Measurements from ENCODE around the gene CHGA.

DNA sequence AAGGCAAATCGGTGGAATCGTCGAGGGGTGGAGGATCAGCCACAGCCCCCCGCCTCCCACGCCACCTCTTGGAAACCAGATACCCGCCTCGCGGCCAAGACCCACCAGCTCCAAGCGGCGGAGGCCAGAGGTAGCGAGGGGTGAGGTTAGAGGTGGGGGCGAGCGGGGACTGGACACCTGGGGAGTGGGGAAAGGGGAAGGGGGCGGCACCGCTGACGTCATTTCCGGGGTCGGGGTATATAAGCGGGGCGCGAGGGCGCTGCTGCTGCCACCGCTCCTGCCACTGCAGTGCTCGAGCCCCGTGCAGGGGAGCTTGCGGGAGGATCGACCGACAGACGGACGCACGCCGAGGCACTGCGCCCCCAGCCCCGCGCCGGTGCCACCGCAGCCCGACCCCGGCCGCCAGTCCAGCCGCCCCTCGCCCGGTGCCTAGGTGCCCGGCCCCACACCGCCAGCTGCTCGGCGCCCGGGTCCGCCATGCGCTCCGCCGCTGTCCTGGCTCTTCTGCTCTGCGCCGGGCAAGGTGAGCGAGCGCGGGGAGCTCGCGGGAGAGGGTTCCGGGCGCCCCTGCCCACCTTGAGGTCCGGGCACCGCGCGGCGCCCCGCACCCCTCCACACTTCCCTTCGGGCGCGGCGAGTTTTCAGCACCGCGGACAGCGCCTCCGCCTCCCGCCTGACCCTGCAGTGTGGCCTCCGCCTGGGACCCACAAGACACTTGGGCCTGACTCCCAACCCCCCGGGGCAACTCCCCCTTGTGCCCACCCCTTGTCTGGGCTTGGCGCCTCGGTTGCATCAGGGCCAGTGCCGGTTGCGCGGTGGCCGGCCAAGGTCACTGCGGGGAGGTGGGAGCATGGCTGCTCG, at the start of gene CHGA:
- TF ChIP-seq, protein P1, sequence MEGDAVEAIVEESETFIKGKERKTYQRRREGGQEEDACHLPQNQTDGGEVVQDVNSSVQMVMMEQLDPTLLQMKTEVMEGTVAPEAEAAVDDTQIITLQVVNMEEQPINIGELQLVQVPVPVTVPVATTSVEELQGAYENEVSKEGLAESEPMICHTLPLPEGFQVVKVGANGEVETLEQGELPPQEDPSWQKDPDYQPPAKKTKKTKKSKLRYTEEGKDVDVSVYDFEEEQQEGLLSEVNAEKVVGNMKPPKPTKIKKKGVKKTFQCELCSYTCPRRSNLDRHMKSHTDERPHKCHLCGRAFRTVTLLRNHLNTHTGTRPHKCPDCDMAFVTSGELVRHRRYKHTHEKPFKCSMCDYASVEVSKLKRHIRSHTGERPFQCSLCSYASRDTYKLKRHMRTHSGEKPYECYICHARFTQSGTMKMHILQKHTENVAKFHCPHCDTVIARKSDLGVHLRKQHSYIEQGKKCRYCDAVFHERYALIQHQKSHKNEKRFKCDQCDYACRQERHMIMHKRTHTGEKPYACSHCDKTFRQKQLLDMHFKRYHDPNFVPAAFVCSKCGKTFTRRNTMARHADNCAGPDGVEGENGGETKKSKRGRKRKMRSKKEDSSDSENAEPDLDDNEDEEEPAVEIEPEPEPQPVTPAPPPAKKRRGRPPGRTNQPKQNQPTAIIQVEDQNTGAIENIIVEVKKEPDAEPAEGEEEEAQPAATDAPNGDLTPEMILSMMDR (IDR thresholded peaks at IDR 0.05; ENCODE audit: low read depth, low read length) = no peak
- TF ChIP-seq POLR2A (IDR thresholded peaks at IDR 0.05; ENCODE audit: extremely low read depth, insufficient read length) = no peak
- TF ChIP-seq, protein P2, sequence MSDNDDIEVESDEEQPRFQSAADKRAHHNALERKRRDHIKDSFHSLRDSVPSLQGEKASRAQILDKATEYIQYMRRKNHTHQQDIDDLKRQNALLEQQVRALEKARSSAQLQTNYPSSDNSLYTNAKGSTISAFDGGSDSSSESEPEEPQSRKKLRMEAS (IDR thresholded peaks at IDR 0.05; ENCODE audit: low read depth, low read length) = peak; percentile 29; the same call in 1 of the 2 replicates
